ENCODE results near the gene DRD2.

DRD2 gene

GRCh38 chr11:113484223-113484622 is 9.0 kb upstream of the DRD2 start:
- no peak for DNase-seq (ENCODE audit: low read depth)

DNA sequence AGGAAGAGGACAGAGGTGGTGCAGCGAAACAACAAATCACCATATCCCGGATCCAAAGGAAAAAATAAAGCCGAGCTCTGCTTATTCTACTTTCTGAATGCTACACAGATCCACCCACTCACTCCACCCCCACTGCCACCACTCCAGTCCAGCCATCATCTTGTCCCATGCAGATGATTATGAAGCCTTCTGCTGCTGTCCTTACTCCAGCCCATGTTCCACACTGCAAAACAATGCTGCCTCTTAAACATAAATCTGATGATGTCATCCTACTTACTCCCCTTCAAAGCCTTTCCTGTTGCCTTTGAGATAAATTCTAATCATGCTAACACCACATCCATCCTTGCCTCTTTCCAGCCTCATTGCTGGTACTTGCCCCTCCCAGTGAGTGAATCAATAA is 6.5 kb upstream of the DRD2 start:
- no peak for DNase-seq (ENCODE audit: low read depth)

- DNase-seq (ENCODE audit: low read depth) = no peak
Observed at GRCh38 chr11:113481226-113481625, 6.0 kb upstream of the DRD2 start.

DNA sequence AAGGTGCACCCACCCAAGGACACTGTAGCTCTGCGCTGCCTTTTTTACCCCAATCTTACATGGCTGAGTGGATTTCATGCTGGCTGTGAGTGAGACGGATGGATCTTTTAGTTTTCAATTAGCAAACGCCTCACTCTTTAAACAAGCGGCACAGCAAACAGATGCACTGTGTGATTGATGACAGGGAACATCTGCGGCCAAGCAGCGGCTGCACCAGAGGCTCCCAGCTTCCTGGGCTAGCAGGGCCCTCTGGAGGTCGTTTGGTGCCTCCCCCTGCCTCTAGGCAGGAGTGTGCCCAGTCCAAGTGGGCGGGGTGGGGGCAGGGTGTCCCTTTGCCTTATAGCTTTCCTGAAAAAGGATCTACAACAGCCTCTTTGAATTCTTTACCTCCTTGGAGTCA is 2.1 kb upstream of the DRD2 start:
- DNase-seq (ENCODE audit: low read depth) = no peak

DNA sequence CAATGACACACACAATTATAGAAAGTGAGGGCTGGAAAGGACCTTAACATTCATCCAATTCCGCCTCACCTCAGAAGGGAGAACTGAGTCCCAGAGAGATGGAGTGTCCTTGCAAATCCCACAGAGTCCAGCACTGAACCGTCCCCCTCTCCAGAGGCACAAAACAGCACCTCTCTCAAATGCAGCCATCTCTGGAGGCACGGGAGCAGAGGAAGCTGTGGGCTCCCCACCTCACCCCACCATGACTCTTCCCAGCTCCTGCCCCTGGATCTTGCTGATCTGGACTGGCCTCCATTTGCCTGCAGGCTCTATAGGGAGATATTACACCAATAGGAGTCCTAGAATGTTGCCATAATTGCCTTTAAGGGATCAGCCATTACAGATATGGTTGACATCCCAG is 1.4 kb upstream of the DRD2 start:
- DNase-seq (ENCODE audit: low read depth) = no peak

DNA sequence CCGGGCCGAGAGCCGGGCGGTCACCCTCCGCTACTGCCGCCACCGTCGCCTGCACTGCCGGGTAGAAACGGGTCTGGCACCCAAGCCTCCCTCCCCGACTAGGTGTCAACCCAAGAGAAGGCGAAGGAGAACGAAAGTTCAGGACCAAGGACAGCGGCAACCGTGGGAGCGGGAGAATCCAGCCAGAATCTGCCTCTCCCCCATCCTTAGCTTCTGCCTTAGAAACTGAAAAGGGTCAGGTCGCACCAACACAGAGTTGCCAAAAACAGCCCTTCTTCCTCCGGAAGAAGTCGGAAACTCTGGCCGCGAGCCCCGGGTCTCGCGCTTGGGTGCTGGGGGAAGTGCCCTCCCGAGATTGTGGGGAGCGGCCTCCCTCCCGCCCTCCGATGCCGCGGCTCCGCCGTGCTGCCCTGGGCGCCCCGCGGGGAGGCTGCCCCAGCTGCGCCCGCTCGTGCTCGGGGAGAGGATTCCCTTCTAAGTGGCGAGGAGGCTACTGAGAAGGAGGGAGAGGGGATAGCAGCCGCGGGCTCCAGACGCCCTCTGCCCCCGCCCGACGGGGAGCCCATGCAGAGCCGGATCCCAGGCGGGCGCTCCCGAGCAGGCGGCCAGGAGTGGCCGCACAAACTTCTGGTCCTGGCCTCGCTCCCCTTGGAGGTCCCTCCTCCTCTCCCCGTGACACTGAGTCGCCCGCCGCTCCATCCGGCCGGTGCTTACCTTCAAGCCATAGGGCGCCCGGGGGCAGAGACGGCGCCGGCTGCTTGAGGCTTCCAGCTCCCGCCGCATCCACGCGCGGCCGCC is 637 bp downstream of the DRD2 start:
- DNase-seq (ENCODE audit: low read depth) = peak; percentile 25

DNA sequence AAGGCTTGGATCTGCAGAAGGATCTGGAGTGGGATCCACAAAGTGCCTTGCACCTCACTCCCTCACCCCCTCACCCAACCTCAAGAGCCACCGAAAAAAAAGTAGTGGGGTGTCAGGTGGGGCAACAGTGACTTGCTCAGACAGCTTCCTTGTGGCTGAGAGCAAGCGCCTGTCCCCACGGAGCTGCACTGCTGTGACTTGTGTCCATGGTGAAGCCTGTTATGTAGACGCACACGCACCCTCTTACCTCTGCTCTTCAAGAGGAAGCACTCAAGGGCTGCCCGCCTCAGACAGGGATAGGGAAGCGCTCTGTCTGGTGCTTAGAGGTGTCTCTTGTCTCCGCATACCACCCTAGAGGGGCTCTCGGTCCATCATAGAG is 1.2 kb downstream of the DRD2 start:
- DNase-seq (ENCODE audit: low read depth) = no peak

GRCh38 chr11:113472471-113472870 is 2.7 kb downstream of the DRD2 start:
- no peak for DNase-seq (ENCODE audit: low read depth)

- no peak for DNase-seq (ENCODE audit: low read depth)
Observed at GRCh38 chr11:113470233-113470632, 5.0 kb downstream of the DRD2 start.

DNA sequence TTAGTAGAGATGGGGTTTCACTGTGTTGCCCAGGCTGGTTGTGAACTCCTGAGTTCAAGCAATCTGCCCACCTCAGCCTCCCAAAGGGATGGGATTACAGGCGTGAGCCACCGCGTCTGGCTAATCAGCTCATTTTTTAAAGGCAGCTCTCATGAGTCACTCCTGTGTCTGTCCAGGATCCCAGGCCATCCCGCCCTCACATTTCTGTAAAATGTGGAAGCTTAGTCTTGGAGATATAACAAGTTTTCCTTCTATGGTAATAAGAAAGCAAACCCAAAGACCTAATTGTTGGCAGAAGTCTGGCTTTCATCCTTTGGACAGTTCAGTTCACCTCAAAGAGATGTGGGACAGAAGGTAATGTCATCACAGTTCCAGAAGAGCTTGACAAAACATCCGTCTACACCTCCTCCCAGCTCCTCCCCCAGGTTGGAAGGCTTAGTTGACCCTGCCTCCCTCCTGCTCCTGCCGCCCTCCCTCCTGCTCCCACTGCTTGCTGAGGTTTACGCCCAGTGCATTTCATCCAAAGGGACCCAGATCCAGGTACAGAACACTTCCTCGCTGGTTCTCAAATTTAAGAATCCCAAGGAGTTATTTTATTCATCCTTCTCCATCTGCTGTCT is 6.4 kb downstream of the DRD2 start:
- DNase-seq (ENCODE audit: low read depth) = no peak

DNA sequence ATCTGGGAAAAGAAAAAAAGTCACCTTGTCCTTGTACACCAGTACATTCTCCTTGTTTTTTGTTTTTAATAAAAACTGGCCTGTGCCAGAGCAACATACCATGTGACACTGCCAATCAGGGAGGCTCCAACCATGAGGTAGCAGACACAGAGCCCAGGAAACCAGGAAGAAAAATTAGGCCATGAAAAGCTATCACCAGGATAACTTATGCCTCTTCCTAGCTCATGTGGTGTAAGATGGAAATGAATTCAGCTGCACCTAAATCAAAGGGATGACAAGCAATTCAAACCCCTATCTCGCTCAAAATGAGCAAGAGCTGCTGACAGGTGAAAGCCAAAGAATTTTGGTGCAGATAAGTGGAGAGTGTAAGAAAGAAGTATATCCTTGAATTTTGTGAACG is 7.7 kb downstream of the DRD2 start:
- no peak for DNase-seq (ENCODE audit: low read depth)

DNA sequence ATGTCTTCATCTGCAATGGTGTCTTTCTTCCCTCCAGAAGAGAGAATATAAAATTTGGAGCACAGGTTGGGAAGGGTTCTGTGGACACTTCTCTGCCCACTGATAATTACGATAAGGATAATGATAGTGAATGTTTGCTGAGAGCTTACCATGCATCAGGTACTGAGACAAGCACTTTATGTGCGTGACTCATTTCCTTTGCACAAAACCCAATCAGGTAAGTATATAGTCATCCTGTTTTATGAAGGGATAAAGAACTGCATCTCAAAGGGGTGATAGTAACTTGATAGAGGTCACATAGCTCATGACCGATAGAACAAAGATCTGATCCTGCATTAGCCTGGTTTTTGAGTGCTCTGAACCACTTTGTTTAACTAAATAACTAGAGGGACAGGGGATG is 9.4 kb downstream of the DRD2 start:
- no peak for DNase-seq (ENCODE audit: low read depth)

DNA sequence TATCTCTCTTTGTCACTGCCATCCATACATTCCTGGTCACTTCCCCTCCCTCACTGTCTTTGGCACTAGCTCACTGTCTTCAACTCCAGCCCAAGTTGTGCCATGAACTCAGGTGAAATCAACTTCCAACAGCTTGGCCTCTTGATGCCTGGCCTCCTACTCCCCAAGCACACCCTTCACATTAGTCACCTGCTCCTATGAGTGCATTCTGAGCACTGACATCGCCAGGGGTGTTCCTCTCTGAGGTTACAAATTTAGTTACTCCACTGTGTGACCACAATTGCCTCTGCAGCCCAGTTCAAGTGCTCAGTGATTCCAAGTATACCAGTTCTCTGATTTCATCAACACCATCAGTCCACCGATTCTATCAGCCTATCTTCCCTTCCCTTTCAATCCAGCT is 10.8 kb downstream of the DRD2 start:
- no peak for DNase-seq (ENCODE audit: low read depth)

DNA sequence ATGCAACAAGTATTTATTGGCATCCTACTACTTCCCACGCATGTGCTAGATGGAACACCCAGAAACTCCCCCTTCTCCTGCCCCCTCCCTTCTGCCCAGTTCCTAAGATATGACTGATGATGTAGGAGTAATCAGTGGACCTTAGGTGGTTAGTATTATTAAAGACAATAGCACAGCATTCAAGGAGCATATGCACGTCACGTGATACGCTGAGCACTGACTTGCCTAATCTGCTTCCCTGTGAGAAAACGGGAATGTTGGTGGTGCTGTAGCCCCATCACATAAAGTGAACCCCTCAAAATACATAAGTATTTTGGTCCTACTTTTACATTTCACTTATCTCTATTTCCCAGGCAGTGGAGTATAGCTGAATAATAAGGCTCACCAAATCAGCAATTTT is 12.4 kb downstream of the DRD2 start:
- DNase-seq (ENCODE audit: low read depth) = no peak

DNA sequence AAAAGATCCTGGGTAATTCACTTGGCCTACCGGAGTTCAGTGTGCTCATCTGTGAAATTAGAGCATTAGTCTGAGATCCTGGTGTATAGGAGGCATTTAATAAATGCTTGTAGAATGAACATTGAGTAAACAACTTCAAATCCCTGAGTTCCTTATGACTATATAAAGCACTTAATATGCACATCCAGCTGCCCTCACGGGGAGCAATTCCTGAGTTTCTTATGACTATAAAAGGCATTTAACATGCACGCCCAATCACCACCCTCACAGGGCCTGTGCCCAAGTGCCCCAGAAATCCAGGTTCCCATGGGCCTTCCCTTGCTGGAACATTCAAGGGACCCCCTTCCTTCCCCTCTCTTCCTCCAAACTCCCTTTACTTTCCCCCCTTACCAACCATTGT is 13.6 kb downstream of the DRD2 start:
- DNase-seq (ENCODE audit: low read depth) = no peak

DNA sequence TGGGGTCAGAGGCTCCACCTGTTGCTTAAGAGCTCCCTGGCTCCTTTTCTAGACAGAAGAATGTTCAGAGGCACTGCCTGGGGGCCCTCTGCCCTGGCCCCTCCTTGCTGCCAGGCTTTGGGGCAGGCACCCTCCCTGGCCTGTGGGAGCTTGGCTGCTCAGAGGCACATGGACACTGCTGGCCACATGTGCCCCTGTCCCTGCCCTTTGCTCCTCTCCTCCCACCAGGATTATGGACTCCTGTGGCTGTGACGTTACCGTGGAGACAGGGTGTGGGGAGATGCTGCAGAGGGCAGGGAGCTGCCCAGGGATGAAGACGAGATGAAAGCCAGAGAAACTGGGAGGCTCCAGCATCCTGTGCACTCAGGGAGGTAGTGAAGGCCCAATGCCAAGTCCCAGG is 14.7 kb downstream of the DRD2 start:
- no peak for DNase-seq (ENCODE audit: low read depth)

DNA sequence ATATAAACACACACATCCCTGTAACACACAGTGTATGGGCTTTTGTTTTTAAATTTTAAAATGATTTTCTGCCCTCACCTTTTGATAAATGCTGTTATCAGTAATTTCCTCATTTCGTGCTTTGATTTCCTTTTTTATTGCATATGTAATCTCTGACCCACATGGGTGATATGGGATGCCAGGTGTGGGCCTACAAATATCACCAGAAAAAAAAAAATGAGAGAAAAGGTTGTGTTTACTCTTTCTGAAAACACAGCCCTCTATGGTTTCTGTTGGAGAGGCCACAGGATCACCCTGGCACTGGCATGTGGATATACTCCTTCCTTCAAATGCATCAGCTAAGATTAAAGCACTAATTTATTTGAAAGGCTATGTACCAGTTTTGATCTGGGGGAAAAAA is 17.0 kb downstream of the DRD2 start:
- DNase-seq (ENCODE audit: low read depth) = no peak

GRCh38 chr11:113457784-113458183 is 17.4 kb downstream of the DRD2 start:
- no peak for DNase-seq (ENCODE audit: low read depth)

DNA sequence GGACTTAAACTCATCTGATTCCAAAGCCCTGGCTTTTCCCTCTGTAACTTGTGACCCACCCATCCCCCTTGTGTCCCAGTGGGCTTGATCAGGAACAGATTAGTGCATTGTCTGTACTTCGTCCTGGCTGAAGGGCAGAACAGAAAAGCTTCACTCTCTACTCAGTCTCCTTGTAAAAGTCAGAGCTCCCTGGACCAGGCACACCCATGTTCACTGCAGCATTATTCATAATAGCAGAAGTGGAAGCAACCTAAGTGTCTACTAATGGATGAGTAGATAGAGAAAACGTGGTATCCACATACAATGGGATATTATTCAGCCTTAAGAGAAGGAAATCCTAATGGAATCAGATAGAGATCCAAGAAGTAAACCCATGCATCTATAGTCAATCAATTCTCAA is 20.7 kb downstream of the DRD2 start:
- no peak for DNase-seq (ENCODE audit: low read depth)

- no peak for DNase-seq (ENCODE audit: low read depth)
Observed at GRCh38 chr11:113449743-113450142, 25.5 kb downstream of the DRD2 start.

- no peak for DNase-seq (ENCODE audit: low read depth)
Observed at GRCh38 chr11:113448316-113448677, 26.9 kb downstream of the DRD2 start.

GRCh38 chr11:113447621-113448315 is 27.4 kb downstream of the DRD2 start:
- no peak for DNase-seq (ENCODE audit: low read depth)

DNA sequence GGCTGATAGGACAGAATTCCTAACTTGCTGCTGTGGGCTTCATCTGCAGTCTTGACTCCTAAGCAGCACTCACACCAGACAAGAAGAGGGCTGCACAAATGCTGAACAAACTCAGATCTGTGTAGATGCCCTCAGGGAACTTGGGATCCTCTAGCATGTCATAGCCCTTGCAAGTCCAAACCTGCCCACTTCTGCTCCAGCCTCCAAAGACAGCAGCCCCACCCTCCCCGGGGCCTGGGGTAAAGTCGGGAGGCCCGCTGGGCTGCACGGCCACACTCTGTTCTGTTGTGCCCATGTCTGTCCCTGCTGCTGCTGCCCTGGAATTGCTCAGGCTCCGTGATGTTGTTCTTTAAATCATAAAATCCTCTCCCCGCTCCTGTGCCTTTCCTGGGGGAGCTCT is 28.3 kb downstream of the DRD2 start:
- no peak for DNase-seq (ENCODE audit: low read depth)

GRCh38 chr11:113446112-113446511 is 29.1 kb downstream of the DRD2 start:
- no peak for DNase-seq (ENCODE audit: low read depth)
